ENCODE results near the gene VAX1.

Gene VAX1

DNA sequence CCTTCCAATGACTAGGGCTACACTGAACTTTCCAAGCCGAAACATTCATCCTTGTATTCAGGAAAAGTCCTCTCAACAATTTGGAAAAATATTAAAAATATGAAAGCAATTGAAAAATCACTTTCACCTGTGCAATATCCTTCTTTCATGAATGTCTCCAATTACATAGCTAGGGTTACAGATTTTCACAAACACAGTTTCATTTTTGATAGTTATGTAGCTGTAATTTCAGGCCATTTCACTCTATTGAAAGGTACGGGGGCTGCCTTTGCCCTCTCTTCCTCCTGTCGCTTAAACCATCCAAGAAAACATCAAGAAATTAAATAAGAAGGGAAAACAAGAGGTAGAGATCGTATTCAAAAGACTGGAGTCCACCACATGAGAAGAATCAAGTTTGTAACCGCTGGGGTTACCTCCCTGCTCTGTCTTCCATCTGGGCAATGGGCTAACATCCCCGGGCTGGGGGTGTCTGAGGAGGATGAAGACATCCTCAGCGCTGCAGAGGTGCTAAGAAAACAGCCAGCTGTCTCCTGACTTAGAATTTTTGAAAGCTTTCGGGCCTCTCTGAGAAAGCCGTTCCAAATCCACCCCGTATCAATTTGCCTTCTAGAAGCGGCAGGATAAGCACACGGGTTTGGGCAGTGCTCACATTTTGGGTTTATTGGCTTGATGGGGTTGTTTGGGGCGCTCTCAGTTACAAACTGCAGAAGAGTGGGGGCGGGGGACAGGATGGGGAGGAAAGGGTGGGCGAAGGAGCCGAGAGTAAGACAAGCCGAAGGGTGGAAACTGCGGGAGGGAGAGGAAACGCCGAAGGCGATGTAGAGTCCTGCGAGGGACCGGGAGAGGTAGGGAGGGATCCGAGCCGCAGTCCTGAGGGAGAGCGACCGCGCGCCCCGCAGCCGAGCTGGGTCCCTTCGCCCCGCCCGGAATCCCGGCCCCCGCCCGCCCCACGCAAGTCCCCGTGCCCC lies 24.3 kb upstream of the VAX1 start:
- H3K9me3 ChIP-seq (ENCODE audit: insufficient read depth, low read length), result no peaks in the 10 kb centered on the region
- H3K27me3 ChIP-seq (ENCODE audit: low read length), result no peaks in the 10 kb centered on the region
- H3K79me2 ChIP-seq (ENCODE audit: insufficient read depth, low read length), result no peaks in the 10 kb centered on the region
- no peak overlapping the region for H3K4me2 ChIP-seq (ENCODE audit: low read depth, low read length, poor library complexity, severe bottlenecking)
- H3F3A ChIP-seq (ENCODE audit: insufficient read depth), result no peaks in the 10 kb centered on the region
- no peak overlapping the region for H2AFZ ChIP-seq (ENCODE audit: low read depth, low read length, severe bottlenecking)
- no peak overlapping the region for H3K9ac ChIP-seq (ENCODE audit: low read length)
- no peak overlapping the region for H3K4me3 ChIP-seq (ENCODE audit: insufficient read depth, low read length, poor library complexity, severe bottlenecking)
- TF ChIP-seq CTCF (IDR thresholded peaks at IDR 0.05; ENCODE audit: insufficient read depth, low read length, poor library complexity, severe bottlenecking), result no peak
- TF ChIP-seq EZH2phosphoT487 (conservative IDR thresholded peaks at IDR 0.05; ENCODE audit: low read length), result no peak
- no peaks in the 10 kb centered on the region for H3K36me3 ChIP-seq (ENCODE audit: low read length)
- no peak overlapping the region for H3K27ac ChIP-seq (ENCODE audit: low read depth, low read length)
- no peaks in the 10 kb centered on the region for H3K9me2 ChIP-seq (replicated peaks; ENCODE audit: insufficient read depth, low read length)
- no peaks in the 10 kb centered on the region for H4K20me1 ChIP-seq (ENCODE audit: low read depth, low read length)

DNA sequence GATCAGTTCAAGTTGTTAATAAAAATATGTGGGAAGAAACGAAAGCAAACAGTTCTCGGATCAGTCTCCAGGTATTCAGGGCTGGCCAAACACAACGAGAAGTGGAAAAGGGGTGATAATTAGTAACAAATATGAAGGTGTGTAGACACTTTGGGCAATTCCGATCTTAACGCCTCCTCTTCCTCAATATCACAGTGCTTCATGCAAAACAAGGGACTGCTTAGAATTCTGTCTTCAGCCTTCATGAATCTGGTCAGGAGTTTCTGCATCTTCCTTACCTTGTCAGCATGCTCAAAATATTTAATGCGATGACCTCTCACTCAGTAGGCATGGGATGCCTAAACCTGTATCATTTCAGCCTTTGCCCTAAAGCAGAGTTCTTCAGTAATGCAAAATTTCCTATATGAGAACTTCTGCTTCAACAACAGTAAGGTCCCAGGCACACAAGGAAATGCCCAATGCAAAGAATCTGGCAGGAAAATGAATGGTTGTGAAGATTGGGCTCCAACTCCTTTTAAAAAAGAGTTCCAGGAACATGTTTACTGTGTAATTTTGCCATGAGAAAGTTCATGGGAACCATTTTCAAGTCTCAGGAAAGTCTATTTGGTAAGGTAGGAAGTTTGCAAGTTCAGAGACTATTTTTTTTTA lies 23.4 kb upstream of the VAX1 start:
- Histone ChIP-seq H3K27me3 (ENCODE audit: low read length) (no peaks in the 10 kb centered on the region), H4K20me1 (ENCODE audit: low read depth, low read length) (no peaks in the 10 kb centered on the region), H3K79me2 (ENCODE audit: insufficient read depth, low read length) (no peaks in the 10 kb centered on the region), H3K27ac (ENCODE audit: low read depth, low read length) (no peak overlapping the region), H3K4me3 (ENCODE audit: insufficient read depth, low read length, poor library complexity, severe bottlenecking) (no peak overlapping the region), H3K9me3 (ENCODE audit: insufficient read depth, low read length) (no peaks in the 10 kb centered on the region), H3K36me3 (ENCODE audit: low read length) (no peaks in the 10 kb centered on the region), H3K4me2 (ENCODE audit: low read depth, low read length, poor library complexity, severe bottlenecking) (no peak overlapping the region), H3K9ac (ENCODE audit: low read length) (no peak overlapping the region), H3F3A (ENCODE audit: insufficient read depth) (no peaks in the 10 kb centered on the region), H3K9me2 (replicated peaks; ENCODE audit: insufficient read depth, low read length) (no peaks in the 10 kb centered on the region), H2AFZ (ENCODE audit: low read depth, low read length, severe bottlenecking) (no peak overlapping the region)
- TF ChIP-seq EZH2phosphoT487 (conservative IDR thresholded peaks at IDR 0.05; ENCODE audit: low read length), result no peak
- TF ChIP-seq CTCF (IDR thresholded peaks at IDR 0.05; ENCODE audit: insufficient read depth, low read length, poor library complexity, severe bottlenecking), result no peak

DNA sequence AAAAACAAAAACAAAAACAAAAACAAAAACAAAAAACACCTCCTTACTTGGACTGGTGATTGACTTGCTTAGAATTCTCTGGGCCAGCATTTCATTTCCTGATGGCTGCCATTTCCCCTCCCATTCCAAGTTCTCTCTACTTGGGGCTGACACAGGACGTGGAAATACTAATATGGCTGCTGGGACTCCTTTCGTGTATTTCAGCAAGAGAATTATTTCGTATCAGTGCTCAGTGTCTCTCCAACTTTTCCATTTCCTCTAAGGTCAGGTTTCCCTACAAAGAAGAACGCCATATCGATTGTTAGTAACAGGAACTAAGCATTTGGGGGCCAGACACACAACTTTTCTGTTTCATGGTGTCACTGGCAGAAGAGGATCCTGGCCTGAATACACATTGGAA lies 22.5 kb upstream of the VAX1 start:
- no peaks in the 10 kb centered on the region for H3K9me2 ChIP-seq (replicated peaks; ENCODE audit: insufficient read depth, low read length)
- H3F3A ChIP-seq (ENCODE audit: insufficient read depth), result no peaks in the 10 kb centered on the region
- no peak overlapping the region for H3K4me3 ChIP-seq (ENCODE audit: insufficient read depth, low read length, poor library complexity, severe bottlenecking)
- H4K20me1 ChIP-seq (ENCODE audit: low read depth, low read length), result no peaks in the 10 kb centered on the region
- no peaks in the 10 kb centered on the region for H3K9me3 ChIP-seq (ENCODE audit: insufficient read depth, low read length)
- H2AFZ ChIP-seq (ENCODE audit: low read depth, low read length, severe bottlenecking), result no peak overlapping the region
- no peak overlapping the region for H3K27ac ChIP-seq (ENCODE audit: low read depth, low read length)
- H3K4me2 ChIP-seq (ENCODE audit: low read depth, low read length, poor library complexity, severe bottlenecking), result no peak overlapping the region
- no peak for TF ChIP-seq EZH2phosphoT487 (conservative IDR thresholded peaks at IDR 0.05; ENCODE audit: low read length)
- no peak for TF ChIP-seq CTCF (IDR thresholded peaks at IDR 0.05; ENCODE audit: insufficient read depth, low read length, poor library complexity, severe bottlenecking)
- H3K79me2 ChIP-seq (ENCODE audit: insufficient read depth, low read length), result no peaks in the 10 kb centered on the region
- no peaks in the 10 kb centered on the region for H3K27me3 ChIP-seq (ENCODE audit: low read length)
- no peak overlapping the region for H3K9ac ChIP-seq (ENCODE audit: low read length)
- H3K36me3 ChIP-seq (ENCODE audit: low read length), result no peaks in the 10 kb centered on the region
